SK-N-SH (cell line): Measurements from ENCODE around the gene CHI3L2. TPM values are rescaled to one million over a fixed set of nuclear protein-coding genes. Genes with fewer than 3 reads are reported as not detected.

Experiments used
- CTCF ChIA-PET: fragments of 300-600, 350-600 bp; formaldehyde crosslinking; extraction: SDS; loops from one replicate; lab custom pipeline; 2021; lab: Yijun Ruan, JAX
- POLR2A ChIA-PET: fragments of 350-600 bp; sonication (Branson Sonifier 250); formaldehyde crosslinking; extraction: SDS; loops from one replicate; lab custom pipeline; 2020; ENCODE audit warnings: antibody characterized with exemption, inconsistent platforms; lab: Yijun Ruan, JAX
- DNase-seq: peaks from one replicate; pipeline ENCODE4 v3.0.0; 2012
- H2AFZ ChIP-seq: fragments of 200-600 bp; sonication (generic); 2 replicates; pipeline ENCODE4 v1.8.1; 2016; ENCODE audit warnings: antibody characterized with exemption, mild to moderate bottlenecking, low read depth
- H3F3A ChIP-seq: fragments of 200-600 bp; sonication (generic); replicated peaks from 2 replicates; pipeline ENCODE3; 2016; ENCODE audit warnings: antibody characterized with exemption, mild to moderate bottlenecking; ENCODE audit not compliant: insufficient read depth
- H3K27ac ChIP-seq, 2 experiments: fragments of 200-500 bp in 1 of 2; fragments of 200-600 bp in 1 of 2; sonication (Bioruptor generic) in 1 of 2; sonication (generic), shearing (Covaris generic) in 1 of 2; 2 replicates each; pipeline versions ENCODE4 v1.5.1 to v1.6.1; 2014 to 2016; ENCODE audit warnings: low read depth in 2 of 2, inconsistent platforms in 1 of 2, low read length in 1 of 2, mild to moderate bottlenecking in 1 of 2, mixed read lengths in 1 of 2
- H3K27me3 ChIP-seq: fragments of 200-600 bp; sonication (generic), shearing (Covaris generic); 2 replicates; pipeline ENCODE4 v1.6.1; 2016; ENCODE audit warnings: mixed run types; ENCODE audit not compliant: insufficient read depth
- H3K36me3 ChIP-seq, 2 experiments: fragments of 200-500 bp in 1 of 2; fragments of 200-600 bp in 1 of 2; sonication (Bioruptor generic) in 1 of 2; sonication (generic) in 1 of 2; replicated peaks in 1 of 2; 2 replicates each; pipeline versions ENCODE3 to v1.5.1; 2014 to 2016; ENCODE audit warnings: low read length in 1 of 2, mild to moderate bottlenecking in 1 of 2; ENCODE audit not compliant: insufficient read depth in 2 of 2, control insufficient read depth in 1 of 2
- H3K4me1 ChIP-seq, 2 experiments: fragments of 200-500 bp in 1 of 2; fragments of 200-600 bp in 1 of 2; sonication (Bioruptor generic) in 1 of 2; sonication (generic), shearing (Covaris generic) in 1 of 2; 2 replicates each; pipeline versions ENCODE4 v1.5.1 to v1.6.1; 2014 to 2016; ENCODE audit warnings: low read depth in 1 of 2, low read length in 1 of 2, mixed run types in 1 of 2; ENCODE audit not compliant: insufficient read depth in 2 of 2, control insufficient read depth in 1 of 2
- H3K4me2 ChIP-seq: fragments of 200-600 bp; sonication (generic), shearing (Covaris generic); 2 replicates; pipeline ENCODE4 v1.6.1; 2017; ENCODE audit warnings: mixed run types
- H3K4me3 ChIP-seq, 2 experiments: fragments of 200-500 bp in 1 of 2; fragments of 200-600 bp in 1 of 2; sonication (Bioruptor generic) in 1 of 2; sonication (generic), shearing (Covaris generic) in 1 of 2; 2 replicates each; pipeline versions ENCODE4 v1.5.1 to v1.8.1; 2014 to 2016; ENCODE audit warnings: low read depth in 2 of 2, inconsistent platforms in 1 of 2, low read length in 1 of 2, mild to moderate bottlenecking in 1 of 2, mixed read lengths in 1 of 2, moderate library complexity in 1 of 2
- H3K79me2 ChIP-seq: fragments of 200-600 bp; sonication (generic); 2 replicates; pipeline ENCODE4 v1.8.1; 2017; ENCODE audit warnings: mild to moderate bottlenecking; ENCODE audit not compliant: insufficient read depth
- H3K9ac ChIP-seq: fragments of 200-600 bp; sonication (generic); 2 replicates; pipeline ENCODE4 v1.6.1; 2017; ENCODE audit warnings: mixed run types
- H3K9me2 ChIP-seq: fragments of 200-600 bp; sonication (generic); 2 replicates; pipeline ENCODE4 v1.6.1; 2017; ENCODE audit warnings: mixed run types
- H3K9me3 ChIP-seq: fragments of 200-600 bp; sonication (generic); 2 replicates; pipeline ENCODE4 v1.6.1; 2017; ENCODE audit warnings: mixed run types, mild to moderate bottlenecking, moderate library complexity
- H4K20me1 ChIP-seq: fragments of 200-600 bp; sonication (generic); 2 replicates; pipeline ENCODE4 v1.6.1; 2017; ENCODE audit warnings: mild to moderate bottlenecking, mixed run types; ENCODE audit not compliant: insufficient read depth
- CTCF ChIP-seq: fragments of 200-600 bp; sonication (generic); IDR thresholded peaks from 2 replicates; pipeline ENCODE4 v1.6.1; 2017; ENCODE audit warnings: antibody characterized with exemption, mild to moderate bottlenecking, moderate library complexity
- FOSL2 ChIP-seq: IDR thresholded peaks from 2 replicates; pipeline ENCODE4 v1.4.0; 2012; ENCODE audit warnings: low read depth, mild to moderate bottlenecking, moderate library complexity, borderline replicate concordance
- FOXJ3 ChIP-seq: sonication (generic); formaldehyde crosslinking; IDR thresholded peaks from 2 replicates; pipeline ENCODE4 v1.5.1; 2020; ENCODE audit warnings: mild to moderate bottlenecking, missing genetic modification reagents
- GABPA ChIP-seq: IDR thresholded peaks from 2 replicates; pipeline ENCODE4 v1.4.0; 2012; ENCODE audit warnings: low read depth, mild to moderate bottlenecking
- MEF2A ChIP-seq: IDR thresholded peaks from 2 replicates; pipeline ENCODE4 v1.4.0; 2012; ENCODE audit warnings: low read depth, borderline replicate concordance
- MXI1 ChIP-seq: IDR thresholded peaks from 2 replicates; pipeline ENCODE4 v1.6.1; 2012; ENCODE audit warnings: mild to moderate bottlenecking, low read depth, low read length, improper control_type of control experiment
- POLR2AphosphoS5 ChIP-seq: IDR thresholded peaks from 2 replicates; pipeline ENCODE4 v1.6.1; 2012; ENCODE audit warnings: low read depth, low read length
- RAD21 ChIP-seq: IDR thresholded peaks from 2 replicates; pipeline ENCODE4 v1.6.1; 2012; ENCODE audit warnings: mild to moderate bottlenecking, low read length
- RCOR1 ChIP-seq: fragments of 150-350 bp; IDR thresholded peaks from 2 replicates; pipeline ENCODE4 v1.6.1; 2017; ENCODE audit warnings: antibody characterized with exemption, low read length
- RFX5 ChIP-seq: IDR thresholded peaks from 2 replicates; pipeline ENCODE4 v1.6.1; 2012; ENCODE audit warnings: mild to moderate bottlenecking, improper control_type of control experiment, low read length
- SMC3 ChIP-seq: IDR thresholded peaks from 2 replicates; pipeline ENCODE4 v1.6.1; 2012; ENCODE audit warnings: low read depth, low read length, improper control_type of control experiment
- TCF12 ChIP-seq: IDR thresholded peaks from 2 replicates; pipeline ENCODE4 v1.4.0; 2012
- TEAD4 ChIP-seq: IDR thresholded peaks from 2 replicates; pipeline ENCODE4 v1.4.0; 2012; ENCODE audit warnings: mild to moderate bottlenecking, borderline replicate concordance; ENCODE audit not compliant: insufficient read depth
- YY1 ChIP-seq: IDR thresholded peaks from 2 replicates; pipeline ENCODE4 v1.4.0; 2012; ENCODE audit warnings: low read depth, mild to moderate bottlenecking
- WGBS: methylation state at CpG from one replicate; pipeline ENCODE4 v1.1.6; 2017; ENCODE audit warnings: low lambda C conversion rate; 5-methylcytosine and 5-hydroxymethylcytosine counted together
- polyA plus RNA-seq, 3 experiments: library from polyadenylated mRNA; depleted of rRNA; stranded (reverse); fragments of >200 nt; gene quantifications; 2 replicates each; pipeline ENCODE4 v1.2.3, GENCODE V29; 2012

Gene CHI3L2
- polyA plus RNA-seq, 1 of the 3 experiments (the other 2 are of a cell fraction) = 0.92 TPM

DNA sequence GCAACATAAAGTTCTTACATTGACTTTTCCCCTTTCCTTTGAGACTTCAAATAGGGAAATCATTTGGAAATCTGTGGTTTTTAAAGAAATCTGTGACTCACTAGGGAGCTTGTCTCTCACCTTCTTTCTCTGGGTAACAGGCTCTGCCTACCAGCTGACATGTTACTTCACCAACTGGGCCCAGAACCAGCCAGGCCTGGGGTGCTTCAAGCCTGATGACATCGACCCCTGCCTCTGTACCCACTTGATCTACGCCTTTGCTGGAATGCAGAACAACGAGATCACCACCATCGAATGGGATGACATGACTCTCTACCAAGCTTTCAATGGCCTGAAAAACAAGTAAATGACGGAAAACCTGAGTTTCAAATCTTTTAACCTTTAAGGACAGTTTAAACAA is 53.9 kb downstream of the CHI3L2 start:
- WGBS = 17% methylated on average over 5 of the region's 5 CpGs
- Histone ChIP-seq H2AFZ (no peak overlapping the region), H3K4me3 (no peak overlapping the region), H3K79me2 (no peaks in the 10 kb centered on the region)
- TF ChIP-seq TCF12 (no peak), FOXJ3 (CRISPR knock-in tag) (no peak)
- TF ChIP-seq, all 33 proteins: peak for 0
- Histone ChIP-seq H3K4me1 (no peaks in the 10 kb centered on the region), H3K9ac (no peak overlapping the region), H3K9me2 (no peaks in the 10 kb centered on the region), H3K27ac (no peak overlapping the region), H3F3A (no peaks in the 10 kb centered on the region), H3K36me3 (no peaks in the 10 kb centered on the region), H3K27me3 (no peaks in the 10 kb centered on the region; the same call in 1 of the 2 replicates), H3K4me2 (no peak overlapping the region), H3K9me3 (0 out of 2 replicates have a peak, but pooled peaks cover 4% of the 10 kb centered on the region), H4K20me1 (no peaks in the 10 kb centered on the region)
- POLR2A ChIA-PET = no interaction called here
- CTCF ChIA-PET = interaction anchor here (0.8 to 1.2 kb wide), 5 partner anchors 9 to 488 kb away, joined by 3 to 4 read pairs (median 3); no protein-coding TSS in a partner anchor
- DNase-seq = no peak

DNA sequence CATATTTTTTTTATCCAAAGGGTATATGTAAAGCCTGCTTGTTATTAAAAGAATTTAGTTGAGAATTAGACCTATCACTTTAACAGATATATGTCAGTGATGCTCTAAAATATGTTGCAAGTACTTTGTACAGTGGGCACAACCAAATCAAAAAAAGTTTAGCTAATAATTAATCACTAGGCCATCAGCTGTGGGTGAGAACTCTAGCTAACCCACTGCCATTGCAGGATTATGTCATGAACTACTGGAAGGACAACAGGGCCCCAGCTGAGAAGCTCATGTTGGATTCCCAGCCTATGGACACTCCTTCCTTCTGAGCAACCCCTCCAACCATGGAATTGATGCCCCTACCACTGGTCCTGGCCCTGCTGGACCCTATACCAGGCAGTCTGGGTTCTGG is 56.3 kb downstream of the CHI3L2 start:
- TF ChIP-seq RAD21 (no peak), TEAD4 (no peak), GABPA (no peak)
- no peaks in the 10 kb centered on the region for H3F3A ChIP-seq
- no peaks in the 10 kb centered on the region for H3K4me1 ChIP-seq
- no peaks in the 10 kb centered on the region for H3K9me2 ChIP-seq
- no peak overlapping the region for H3K9ac ChIP-seq
- no peak overlapping the region for H2AFZ ChIP-seq
- no peaks in the 10 kb centered on the region; the same call in 1 of the 2 replicates for H3K27me3 ChIP-seq
- no peaks in the 10 kb centered on the region for H4K20me1 ChIP-seq
- POLR2A ChIA-PET = no interaction called here
- DNase-seq = no peak
- no peak overlapping the region for H3K4me3 ChIP-seq
- no peaks in the 10 kb centered on the region for H3K36me3 ChIP-seq
- CTCF ChIA-PET = no interaction called here
- H3K9me3 ChIP-seq = no peaks in the 10 kb centered on the region
- H3K27ac ChIP-seq = no peak overlapping the region
- no peak overlapping the region for H3K4me2 ChIP-seq
- no peaks in the 10 kb centered on the region for H3K79me2 ChIP-seq

DNA sequence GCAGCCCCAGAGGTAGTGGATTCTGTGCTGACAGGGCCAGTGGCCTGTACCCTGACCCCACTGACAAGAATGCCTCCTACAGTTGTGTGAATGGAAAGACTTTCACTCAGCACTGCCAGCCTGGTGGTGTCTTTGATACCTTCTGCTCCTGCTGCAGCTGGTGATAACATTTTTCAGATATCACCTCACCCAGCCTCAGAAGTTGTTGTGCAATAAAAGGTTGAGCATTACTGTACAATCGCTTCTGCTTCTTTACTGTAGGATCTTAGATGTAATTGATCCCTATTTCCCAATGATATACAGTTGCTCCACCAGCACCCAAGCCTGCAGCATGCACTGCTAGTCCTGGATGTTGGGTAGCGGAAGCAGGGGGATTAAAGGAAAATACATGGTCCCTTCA is 58.4 kb downstream of the CHI3L2 start:
- Histone ChIP-seq H3K79me2 (no peaks in the 10 kb centered on the region), H3K4me3 (no peak overlapping the region), H3K9me3 (no peaks in the 10 kb centered on the region), H3K4me1 (no peaks in the 10 kb centered on the region), H3K9me2 (no peaks in the 10 kb centered on the region), H3K4me2 (no peak overlapping the region), H3K27me3 (no peaks in the 10 kb centered on the region; the same call in 1 of the 2 replicates), H3K9ac (no peak overlapping the region), H3K27ac (no peak overlapping the region), H3F3A (no peaks in the 10 kb centered on the region), H2AFZ (no peak overlapping the region), H3K36me3 (no peaks in the 10 kb centered on the region), H4K20me1 (no peaks in the 10 kb centered on the region)
- no peak for DNase-seq
- 0% methylated on average over 2 of the region's 2 CpGs for WGBS
- TF ChIP-seq POLR2AphosphoS5 (no peak), CTCF (no peak), RFX5 (no peak), RCOR1 (no peak), MEF2A (no peak), FOXJ3 (CRISPR knock-in tag) (no peak), SMC3 (no peak), GABPA (no peak), TCF12 (no peak), YY1 (no peak), MXI1 (no peak), FOSL2 (no peak)
- POLR2A ChIA-PET = no interaction called here
- CTCF ChIA-PET = no interaction called here
